Keratinocyte (primary cell): ENCODE data around the gene DNM2. TPM values are rescaled to one million over a fixed set of nuclear protein-coding genes. Genes with fewer than 3 reads are reported as not detected.

Source experiments
- DNase-seq: peaks from one replicate; pipeline ENCODE4 v3.0.0-alpha.2; 2011; ENCODE audit warnings: low read depth, missing footprints, low spot score
- FAIRE-seq: peaks from 2 replicates; lab custom pipeline; 2011; peaks lifted over from hg19 to GRCh38; lab: Jason Lieb, UNC
- H2AFZ ChIP-seq: 2 replicates; pipeline ENCODE4 v1.6.0; 2012; ENCODE audit warnings: low read length, control low read depth, inconsistent platforms; ENCODE audit not compliant: control insufficient read depth
- H3K27ac ChIP-seq: 2 replicates; pipeline ENCODE4 v1.5.1; 2011; ENCODE audit warnings: low read length; ENCODE audit not compliant: control insufficient read depth, insufficient read depth
- H3K27me3 ChIP-seq: 3 replicates; pipeline ENCODE4 v1.6.0; 2011; ENCODE audit warnings: low read length; ENCODE audit not compliant: control insufficient read depth, insufficient read depth; ENCODE audit errors: extremely low read depth
- H3K36me3 ChIP-seq, 2 experiments: 2 replicates in 1 of 2; 3 replicates in 1 of 2; pipeline ENCODE4 v1.5.1; 2011; ENCODE audit warnings: low read length in 2 of 2, mild to moderate bottlenecking in 1 of 2; ENCODE audit not compliant: control insufficient read depth in 2 of 2, insufficient read depth in 2 of 2; ENCODE audit errors: extremely low read depth in 1 of 2
- H3K4me1 ChIP-seq: 3 replicates; pipeline ENCODE4 v1.5.1; 2011; ENCODE audit warnings: low read length; ENCODE audit not compliant: control insufficient read depth, insufficient read depth; ENCODE audit errors: extremely low read depth
- H3K4me2 ChIP-seq: 3 replicates; pipeline ENCODE4 v1.6.0; 2011; ENCODE audit warnings: low read depth, low read length; ENCODE audit not compliant: control insufficient read depth, insufficient read depth; ENCODE audit errors: extremely low read depth
- H3K4me3 ChIP-seq, 3 experiments: fragments of 200-600 bp in 1 of 3; sonication (generic) in 1 of 3; 2 replicates in 2 of 3; 3 replicates in 1 of 3; pipeline ENCODE4 v1.5.1; 2011 to 2016; ENCODE audit warnings: low read length in 3 of 3, mild to moderate bottlenecking in 3 of 3, control low read depth in 2 of 3, inconsistent platforms in 1 of 3, low read depth in 1 of 3, mixed read lengths in 1 of 3, mixed run types in 1 of 3, moderate library complexity in 1 of 3; ENCODE audit not compliant: control insufficient read depth in 2 of 3, insufficient read depth in 2 of 3; ENCODE audit errors: extremely low read depth in 1 of 3
- H3K79me2 ChIP-seq: 2 replicates; pipeline ENCODE4 v1.6.0; 2012; ENCODE audit warnings: low read length; ENCODE audit not compliant: control insufficient read depth, insufficient read depth
- H3K9ac ChIP-seq: 3 replicates; pipeline ENCODE4 v1.6.0; 2011; ENCODE audit warnings: low read length; ENCODE audit not compliant: control insufficient read depth, insufficient read depth; ENCODE audit errors: extremely low read depth
- H3K9me1 ChIP-seq: 3 replicates; pipeline ENCODE4 v1.6.0; 2011; ENCODE audit warnings: low read length; ENCODE audit not compliant: control insufficient read depth, insufficient read depth; ENCODE audit errors: extremely low read depth
- H3K9me3 ChIP-seq: 2 replicates; pipeline ENCODE4 v1.5.1; 2012; ENCODE audit warnings: low read depth, low read length; ENCODE audit not compliant: control insufficient read depth
- H4K20me1 ChIP-seq: 3 replicates; pipeline ENCODE4 v1.6.0; 2011; ENCODE audit warnings: low read length; ENCODE audit not compliant: control insufficient read depth, insufficient read depth; ENCODE audit errors: extremely low read depth
- EZH2 ChIP-seq: IDR thresholded peaks from one replicate; pipeline ENCODE4 v1.6.1; 2012; ENCODE audit warnings: inconsistent platforms, mild to moderate bottlenecking, low read length, moderate library complexity
- dilution Hi-C: fragments of 300-500 bp; cut with MboI; formaldehyde crosslinking; loops from one replicate; pipeline ENCODE4 v1.7.0; 2020; ENCODE audit warnings: low sequenced_read_pairs; ENCODE audit not compliant: extremely low pct_ligation_motif_present
- polyA plus RNA-seq, 5 experiments: library from polyadenylated mRNA; depleted of rRNA in 3 of 5; stranded (reverse) in 3 of 5; stranded (forward) in 1 of 5; unstranded in 1 of 5; fragments of >200 nt; gene quantifications; 1 replicate in 1 of 5; 2 replicates in 3 of 5; 3 replicates in 1 of 5; pipeline versions ENCODE4 v1.2.1 to v1.2.3, GENCODE V29; 2011 to 2012; ENCODE audit warnings: missing spikeins in 2 of 5, low read depth in 1 of 5, low replicate concordance in 1 of 5
- TF ChIP-seq, protein P1 (sequence below), 3 experiments: IDR thresholded peaks in 1 of 3; conservative IDR thresholded peaks in 1 of 3; optimal IDR thresholded peaks in 1 of 3; 2 replicates in 2 of 3; 3 replicates in 1 of 3; pipeline versions ENCODE3 to v1.5.1; 2011; ENCODE audit warnings: low read length in 3 of 3, mild to moderate bottlenecking in 3 of 3, moderate library complexity in 2 of 3, control low read depth in 1 of 3, inconsistent platforms in 1 of 3; ENCODE audit not compliant: insufficient read depth in 2 of 3; ENCODE audit errors: extremely low read depth in 1 of 3

The DNM2 gene
- polyA plus RNA-seq, 1 donor (not counting 4 experiments of a cell fraction or from before 2014, with no cell fraction given), result 60.1 TPM

DNA sequence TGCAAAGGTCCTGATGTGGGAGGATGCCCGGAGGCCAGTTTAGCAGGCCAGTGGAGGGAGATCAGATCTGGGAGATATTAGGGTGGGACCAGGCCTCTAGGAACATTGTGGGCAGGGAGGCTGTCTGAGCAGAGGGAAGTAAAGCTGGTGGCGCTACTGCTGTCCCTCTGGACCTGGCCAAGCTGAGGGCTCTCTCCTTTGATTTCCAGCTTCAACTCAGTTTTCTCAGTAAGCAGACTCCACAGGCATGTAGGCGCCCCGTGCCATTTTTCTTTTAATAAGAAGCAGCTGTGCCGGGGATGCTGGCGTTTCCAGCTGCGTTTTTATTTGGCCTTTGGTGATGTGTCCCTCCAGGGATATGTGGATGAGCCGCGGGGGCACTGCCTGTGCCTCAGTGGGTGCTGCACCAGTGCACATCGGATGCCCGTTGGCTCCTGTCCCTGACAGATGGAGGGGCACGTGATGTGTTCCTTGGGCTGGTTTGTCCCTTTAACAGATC lies 6.7 kb downstream of the DNM2 start:
- Histone ChIP-seq H3K79me2 (peaks cover 97% of the 10 kb centered on the region), H4K20me1 (peaks cover 34% of the 10 kb centered on the region), H3K4me2 (no peak overlapping the region), H3K36me3 (peaks cover 6 to 9% of the 10 kb centered on the region in 2 experiments), H3K4me3 (no peak overlapping the region), H3K9ac (no peak overlapping the region), H3K4me1 (peaks cover 3% of the 10 kb centered on the region), H3K27ac (no peak overlapping the region), H3K27me3 (no peaks in the 10 kb centered on the region), H3K9me1 (peaks cover 4% of the 10 kb centered on the region), H2AFZ (no peak overlapping the region), H3K9me3 (no peaks in the 10 kb centered on the region)
- DNase-seq, result no peak
- no peak for FAIRE-seq
- dilution Hi-C loops, result no loop called here
- TF ChIP-seq, protein P1, sequence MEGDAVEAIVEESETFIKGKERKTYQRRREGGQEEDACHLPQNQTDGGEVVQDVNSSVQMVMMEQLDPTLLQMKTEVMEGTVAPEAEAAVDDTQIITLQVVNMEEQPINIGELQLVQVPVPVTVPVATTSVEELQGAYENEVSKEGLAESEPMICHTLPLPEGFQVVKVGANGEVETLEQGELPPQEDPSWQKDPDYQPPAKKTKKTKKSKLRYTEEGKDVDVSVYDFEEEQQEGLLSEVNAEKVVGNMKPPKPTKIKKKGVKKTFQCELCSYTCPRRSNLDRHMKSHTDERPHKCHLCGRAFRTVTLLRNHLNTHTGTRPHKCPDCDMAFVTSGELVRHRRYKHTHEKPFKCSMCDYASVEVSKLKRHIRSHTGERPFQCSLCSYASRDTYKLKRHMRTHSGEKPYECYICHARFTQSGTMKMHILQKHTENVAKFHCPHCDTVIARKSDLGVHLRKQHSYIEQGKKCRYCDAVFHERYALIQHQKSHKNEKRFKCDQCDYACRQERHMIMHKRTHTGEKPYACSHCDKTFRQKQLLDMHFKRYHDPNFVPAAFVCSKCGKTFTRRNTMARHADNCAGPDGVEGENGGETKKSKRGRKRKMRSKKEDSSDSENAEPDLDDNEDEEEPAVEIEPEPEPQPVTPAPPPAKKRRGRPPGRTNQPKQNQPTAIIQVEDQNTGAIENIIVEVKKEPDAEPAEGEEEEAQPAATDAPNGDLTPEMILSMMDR (optimal IDR thresholded peaks at IDR 0.05 in 1 of 3, IDR thresholded peaks at IDR 0.05 in 1 of 3, conservative IDR thresholded peaks at IDR 0.05 in 1 of 3; ENCODE audit: extremely low read depth in 1 of 3, insufficient read depth in 2 of 3, low read length in 3 of 3), result no peak
- TF ChIP-seq EZH2, result no peak

DNA sequence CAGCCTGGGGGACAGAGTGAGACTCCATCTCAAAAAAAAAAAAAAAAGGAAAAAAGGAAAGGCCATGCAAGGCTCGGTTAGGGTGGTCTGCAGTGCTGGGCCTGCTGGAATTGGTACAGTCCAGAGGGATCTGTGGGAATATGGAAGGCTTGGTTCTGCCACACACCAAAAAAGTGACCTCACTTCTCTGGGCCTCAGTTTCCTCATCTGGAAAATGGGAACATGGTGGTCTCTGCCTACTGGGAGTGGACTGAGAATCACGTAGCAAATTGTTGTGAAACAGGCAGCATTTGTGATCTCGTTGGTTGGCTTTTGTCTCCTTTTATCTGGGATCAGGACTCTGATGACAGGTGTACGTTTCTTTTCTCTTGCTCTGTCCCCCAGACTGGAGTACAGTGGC lies 7.5 kb downstream of the DNM2 start:
- Histone ChIP-seq H3K9ac (no peak overlapping the region), H2AFZ (no peak overlapping the region), H3K9me1 (peaks cover 1% of the 10 kb centered on the region), H3K4me3 (no peak overlapping the region), H4K20me1 (peaks cover 30% of the 10 kb centered on the region), H3K36me3 (peaks cover 6% of the 10 kb centered on the region in 2 experiments), H3K27ac (no peak overlapping the region), H3K4me2 (no peak overlapping the region), H3K9me3 (no peaks in the 10 kb centered on the region), H3K27me3 (no peaks in the 10 kb centered on the region), H3K79me2 (peaks cover 97% of the 10 kb centered on the region), H3K4me1 (no peaks in the 10 kb centered on the region)
- dilution Hi-C loops, result no loop called here
- no peak for TF ChIP-seq EZH2
- DNase-seq (no peak), FAIRE-seq (no peak)

DNA sequence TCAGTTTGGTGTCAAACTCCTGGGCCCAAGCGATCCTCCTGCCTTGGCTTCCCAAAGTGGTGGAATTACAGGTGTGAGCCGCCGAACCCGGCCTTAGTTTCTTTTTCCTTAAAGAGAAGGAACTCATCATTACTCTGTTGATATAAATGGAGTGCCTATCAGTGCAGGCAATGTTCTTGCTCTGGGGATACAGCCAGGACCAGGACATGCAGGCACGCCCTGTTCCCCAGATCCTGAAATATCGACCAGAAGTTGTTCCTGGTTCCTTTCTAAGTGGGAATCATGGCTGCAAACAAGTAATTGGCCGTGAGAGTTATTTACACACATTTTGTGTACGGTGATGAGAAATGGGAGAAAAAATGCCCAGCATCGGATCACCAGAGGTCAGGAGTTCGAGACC lies 8.4 kb downstream of the DNM2 start:
- FAIRE-seq, result no peak
- peaks cover 23% of the 10 kb centered on the region for H4K20me1 ChIP-seq
- dilution Hi-C loops, result no loop called here

More for the DNA sequence above, 8.4 kb downstream of the DNM2 start:
- Histone ChIP-seq H3K9ac (no peak overlapping the region), H3K4me3 (no peak overlapping the region), H3K9me1 (no peaks in the 10 kb centered on the region), H3K4me1 (no peaks in the 10 kb centered on the region), H3K27ac (no peak overlapping the region), H3K4me2 (no peak overlapping the region), H3K79me2 (peaks cover 96% of the 10 kb centered on the region), H2AFZ (no peak overlapping the region), H3K9me3 (no peaks in the 10 kb centered on the region), H3K27me3 (no peaks in the 10 kb centered on the region), H3K36me3 (peaks cover 3 to 6% of the 10 kb centered on the region in 2 experiments)
- TF ChIP-seq, protein P1 (optimal IDR thresholded peaks at IDR 0.05 in 1 of 3, IDR thresholded peaks at IDR 0.05 in 1 of 3, conservative IDR thresholded peaks at IDR 0.05 in 1 of 3; ENCODE audit: extremely low read depth in 1 of 3, insufficient read depth in 2 of 3, low read length in 3 of 3), result no peak
- TF ChIP-seq EZH2, result no peak
- no peak for DNase-seq
